Activated CD8-positive, alpha-beta memory T cell treated with anti-CD3 and anti-CD28 coated beads for 24 hours (primary cell): ENCODE measurements around the gene TAPBP.
"Not testable (repeated sequence)": the region's sequence is repeated elsewhere in the genome, so short reads cannot be mapped to it uniquely, and the experiment has no call there.

Experiments used
- DNase-seq: peaks from one replicate; pipeline ENCODE4 v3.0.0-alpha.2; 2020

Gene TAPBP

DNA sequence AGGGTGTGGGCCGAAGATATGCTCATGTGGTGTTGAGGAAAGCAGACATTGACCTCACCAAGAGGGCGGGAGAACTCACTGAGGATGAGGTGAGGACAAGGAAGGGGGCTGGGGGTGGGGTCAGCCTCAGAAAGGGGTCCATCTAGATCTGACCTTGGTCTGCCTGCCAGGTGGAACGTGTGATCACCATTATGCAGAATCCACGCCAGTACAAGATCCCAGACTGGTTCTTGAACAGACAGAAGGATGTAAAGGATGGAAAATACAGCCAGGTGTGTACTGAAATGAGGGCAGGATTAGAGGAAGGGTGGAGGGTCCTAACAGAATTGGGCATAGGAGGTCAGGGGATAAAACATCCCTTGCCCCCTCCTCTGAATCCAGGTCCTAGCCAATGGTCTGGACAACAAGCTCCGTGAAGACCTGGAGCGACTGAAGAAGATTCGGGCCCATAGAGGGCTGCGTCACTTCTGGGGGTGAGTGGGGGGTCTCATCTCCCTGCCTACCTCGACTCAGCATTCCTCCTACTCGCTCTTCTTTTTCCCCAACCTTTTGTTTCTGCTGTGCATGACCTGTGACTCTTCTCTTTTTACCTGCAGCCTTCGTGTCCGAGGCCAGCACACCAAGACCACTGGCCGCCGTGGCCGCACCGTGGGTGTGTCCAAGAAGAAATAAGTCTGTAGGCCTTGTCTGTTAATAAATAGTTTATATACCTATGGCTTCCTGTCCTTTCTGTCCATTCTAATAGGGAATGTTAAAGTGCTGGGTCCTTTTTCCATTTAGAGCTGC is 37.9 kb downstream of the TAPBP start:
- DNase-seq = not testable (repeated sequence)

DNA sequence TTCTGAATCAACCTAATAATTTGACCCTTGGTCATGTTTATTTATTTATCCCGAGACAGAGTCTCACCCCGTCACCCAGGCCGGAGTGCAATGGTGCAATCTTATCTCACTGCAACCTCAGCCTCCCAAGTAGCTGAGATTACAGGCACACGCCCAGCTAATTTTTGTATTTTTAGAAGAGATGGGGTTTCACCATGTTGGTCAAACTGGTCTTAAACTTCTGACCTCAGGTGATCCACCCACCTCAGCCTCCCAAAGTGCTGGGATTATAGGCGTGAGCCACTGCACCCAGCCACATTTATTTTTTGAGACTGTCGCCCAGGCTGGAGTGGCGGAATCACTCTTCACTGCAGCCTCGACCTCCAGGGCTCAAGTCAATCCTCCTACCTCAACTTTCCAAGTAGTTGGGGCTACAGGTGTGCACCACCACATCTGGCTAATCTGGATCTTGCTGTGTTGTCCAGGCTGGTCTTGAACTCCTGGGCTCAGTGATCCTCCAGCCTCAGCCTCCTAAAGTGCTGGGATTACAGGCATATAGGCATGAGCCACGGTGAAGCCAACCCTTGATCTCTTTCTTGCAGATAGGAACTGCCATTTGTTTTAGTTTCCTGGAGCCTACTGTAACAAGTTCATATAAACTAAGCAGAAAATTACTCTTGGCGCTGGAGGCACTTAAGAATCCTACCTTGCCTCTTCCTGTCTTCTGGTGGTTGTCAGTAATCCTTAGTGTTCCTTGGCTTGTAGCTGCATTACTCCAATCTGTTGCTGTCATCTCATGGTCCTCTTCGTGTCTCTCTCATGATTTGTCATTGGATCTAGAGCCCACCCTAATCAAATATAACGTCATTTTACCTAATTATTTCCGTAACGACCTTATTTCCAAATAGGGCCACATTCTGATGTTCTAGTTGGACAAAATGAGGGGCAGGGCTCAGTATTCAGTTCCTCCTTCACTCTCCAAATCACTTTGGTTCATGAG is 39.7 kb downstream of the TAPBP start:
- DNase-seq = no peak

DNA sequence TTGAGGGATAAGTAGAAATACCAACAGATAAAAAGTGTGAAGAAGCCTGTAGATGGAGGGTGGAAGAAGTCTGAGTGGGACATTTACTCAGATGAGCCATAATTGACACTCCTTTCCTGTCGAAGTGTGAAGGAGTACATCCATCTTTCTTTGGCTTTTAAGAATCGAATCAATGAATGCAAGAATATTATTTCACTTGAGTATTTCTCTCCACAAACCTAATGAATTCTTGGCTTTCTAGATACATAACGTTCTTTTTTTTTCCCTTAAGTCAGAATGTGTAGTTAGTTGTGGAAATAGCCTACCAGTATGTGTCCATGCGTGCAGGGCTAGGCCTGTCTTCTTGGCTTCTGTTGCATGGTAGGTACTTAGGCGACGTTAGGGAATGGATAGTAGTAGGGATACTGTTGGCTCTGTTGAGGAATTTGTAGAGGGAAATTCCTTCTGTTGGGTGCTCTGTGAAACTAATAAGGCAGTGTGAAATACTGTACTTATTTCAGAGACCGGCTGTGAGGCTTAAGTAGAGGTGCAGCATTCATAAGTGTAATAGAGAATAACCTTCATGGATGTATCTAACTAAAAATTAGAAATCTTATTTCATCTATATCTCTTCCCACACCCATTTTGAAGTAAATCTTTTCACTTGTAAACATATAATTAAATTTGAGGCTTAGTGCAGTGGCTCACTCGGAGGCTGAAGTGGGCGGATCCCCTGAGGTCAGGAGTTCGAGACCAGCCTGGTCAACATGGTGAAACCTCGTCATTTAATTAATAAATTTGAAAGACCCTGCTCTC is 40.6 kb downstream of the TAPBP start:
- no peak for DNase-seq

GRCh38 chr6:33272275-33273128 is 41.4 kb downstream of the TAPBP start:
- DNase-seq = no peak

DNA sequence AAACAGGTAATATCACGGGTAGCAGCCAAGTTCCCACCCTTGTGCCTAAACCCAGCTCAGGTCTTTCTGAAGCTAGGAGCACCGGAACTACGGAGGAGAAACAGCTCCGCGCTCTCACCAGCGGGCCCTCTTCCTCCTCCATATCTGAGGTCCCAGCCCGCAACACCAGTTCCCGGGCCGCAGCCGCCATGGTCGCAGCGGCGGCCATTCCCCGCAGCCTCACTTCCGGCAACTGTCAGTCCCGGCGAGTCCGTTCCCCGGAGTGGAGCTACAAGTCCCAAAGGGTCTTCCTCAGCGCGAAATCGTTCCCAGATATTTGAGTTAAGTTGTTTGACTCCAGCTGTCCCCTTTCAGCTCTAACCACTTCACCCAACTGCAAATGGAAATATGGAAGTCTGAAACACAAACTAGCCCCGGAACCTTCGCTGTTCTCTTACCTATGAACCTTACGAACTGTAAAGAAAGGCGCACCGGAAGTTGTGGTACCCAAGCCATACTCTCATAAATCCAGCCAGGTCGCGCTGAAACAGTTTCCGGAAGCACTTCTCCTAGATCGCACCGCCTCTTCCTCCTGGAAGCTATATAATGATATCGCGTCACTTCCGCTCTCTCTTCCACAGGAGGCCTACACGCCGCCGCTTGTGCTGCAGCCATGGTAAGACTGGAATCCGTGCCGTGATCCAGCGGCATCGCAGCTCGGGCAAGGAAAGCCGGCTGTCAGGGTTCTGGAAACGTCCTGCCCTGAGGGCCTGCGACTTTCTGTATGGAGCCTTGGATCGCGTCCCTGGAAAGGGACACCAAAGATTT is 42.2 kb downstream of the TAPBP start, which contains the start of the genes RPS18 and VPS52:
Gene RPS18, plus strand, starts transcription at position 608 of the 807 bp plus-strand sequence. Its CDS starts 45 bp downstream, at position 653.
Gene VPS52, minus strand, starts transcription at position 409 of the 807 bp plus-strand sequence. Its CDS starts 201 bp downstream, at position 208.
- peak; percentile 96 for DNase-seq

GRCh38 chr6:33271117-33271467 is 42.8 kb downstream of the TAPBP start:
- DNase-seq = no peak

- no peak for DNase-seq
Measured at GRCh38 chr6:33264015-33264414, 49.9 kb downstream of the TAPBP start.

DNA sequence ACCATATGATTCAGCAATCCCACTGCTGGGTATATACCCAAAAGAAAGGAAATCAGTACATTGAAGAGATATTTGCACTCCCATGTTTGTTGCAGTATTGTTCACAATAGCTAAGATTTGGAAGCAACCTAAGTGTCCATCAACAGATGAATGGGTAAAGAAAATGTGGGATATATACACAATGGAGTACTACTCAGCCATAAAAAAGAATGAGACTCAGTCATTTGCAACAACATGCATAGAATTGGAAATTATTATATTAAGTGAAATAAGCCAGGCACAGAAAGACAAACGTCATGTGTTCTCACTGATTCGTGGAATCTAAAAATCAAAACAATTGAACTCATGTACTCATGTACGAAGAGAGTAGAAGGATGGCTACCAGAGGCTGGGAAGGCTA is 51.4 kb downstream of the TAPBP start:
- not testable (repeated sequence) for DNase-seq

DNA sequence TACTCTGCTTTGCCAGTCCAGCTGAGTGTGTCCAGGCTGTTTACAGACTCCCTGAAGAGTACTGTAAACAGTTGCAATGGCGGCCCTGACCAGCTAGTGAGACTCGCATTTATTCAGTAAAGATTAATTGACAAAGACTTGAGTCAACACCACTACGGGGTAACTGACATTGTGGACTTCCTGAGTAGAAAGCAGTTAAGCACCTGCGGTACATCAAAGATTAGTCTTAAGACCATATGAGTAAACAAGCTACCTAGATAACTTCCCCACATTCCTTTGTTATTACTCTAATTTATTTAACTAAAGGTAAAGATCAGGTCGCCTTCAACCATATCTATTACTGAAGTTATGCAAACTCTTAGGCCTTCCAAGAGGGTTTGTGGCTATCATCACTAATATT is 54.8 kb downstream of the TAPBP start:
- DNase-seq = no peak

DNA sequence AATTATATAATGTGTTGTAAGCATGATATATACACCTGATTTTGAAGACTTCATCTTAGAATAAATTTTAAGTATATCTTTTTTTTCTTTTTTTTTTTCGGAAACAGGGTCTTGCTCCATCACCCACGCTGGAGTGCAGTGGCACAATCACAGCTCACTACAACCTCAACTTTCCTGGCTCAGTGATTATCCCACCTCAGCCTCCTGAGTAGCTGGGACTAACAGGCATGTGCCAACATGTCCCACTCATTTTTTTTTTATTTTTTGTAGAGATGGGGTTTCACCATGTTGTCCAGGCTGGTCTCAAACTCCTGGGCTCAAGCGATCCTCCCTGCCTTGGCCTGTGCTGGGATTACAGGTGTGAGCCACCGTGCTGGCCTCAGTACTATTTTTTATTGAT is 59.3 kb downstream of the TAPBP start:
- DNase-seq = no peak

- no peak for DNase-seq
Measured at GRCh38 chr6:33252759-33253158, 61.1 kb downstream of the TAPBP start.

DNA sequence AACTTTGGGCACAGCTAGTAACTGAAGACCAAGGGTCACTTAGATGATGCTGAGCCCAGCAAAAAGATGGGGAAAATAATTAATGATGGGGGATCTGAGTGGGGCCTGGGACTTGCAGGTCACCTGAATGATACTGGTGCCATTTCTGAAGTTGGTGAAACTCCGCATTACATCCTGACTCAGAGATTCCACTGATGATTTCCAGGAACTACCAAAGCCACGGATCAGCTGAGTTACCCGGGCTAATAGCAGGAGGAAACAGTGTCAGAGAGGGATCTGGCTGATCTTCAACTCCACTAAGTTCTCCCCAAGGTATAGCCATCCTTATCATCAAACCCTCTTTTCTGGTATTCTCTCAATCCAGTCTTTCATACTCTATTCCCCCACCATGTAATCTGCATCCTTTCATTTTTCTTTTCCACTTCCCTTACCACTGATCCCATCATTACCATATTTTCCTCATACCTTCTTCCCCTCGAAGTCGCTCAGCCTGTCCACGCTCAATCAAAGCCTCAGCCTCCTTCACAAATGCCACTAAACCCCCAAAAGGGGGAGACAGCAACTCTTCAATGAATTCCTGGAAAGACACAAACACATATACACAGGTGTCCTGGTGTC is 62.4 kb downstream of the TAPBP start:
- no peak for DNase-seq

DNA sequence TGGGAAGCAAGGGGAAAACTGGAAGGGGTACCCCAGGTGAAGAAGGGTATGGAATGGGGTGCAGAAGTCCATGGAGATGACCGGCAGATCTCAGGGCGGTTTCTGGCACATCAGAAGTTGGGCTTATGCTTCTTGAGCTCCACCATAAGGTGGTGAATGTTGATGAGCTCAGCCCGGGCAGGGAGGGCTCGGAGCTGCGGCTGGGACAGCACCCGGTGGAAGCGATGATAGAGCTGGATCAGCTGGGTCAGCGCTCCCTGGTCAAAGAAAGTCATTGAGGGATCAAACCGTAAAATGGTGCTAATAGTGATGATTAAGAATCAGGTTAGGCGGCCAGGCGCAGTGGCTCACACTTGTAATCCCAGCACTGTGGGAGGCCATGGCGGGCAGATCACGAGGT is 63.1 kb downstream of the TAPBP start:
- DNase-seq = no peak

GRCh38 chr6:33249732-33250630 is 63.9 kb downstream of the TAPBP start:
- DNase-seq = no peak
